ENCODE results near the gene TMEM203. TPM values are rescaled to one million over a fixed set of nuclear protein-coding genes. Genes with fewer than 3 reads are reported as not detected.
A peak's percentile ranks its signal among the peaks of the same experiment; 100 is the strongest.

TMEM203 gene
- total RNA-seq, 1 donor from 2014 or later = 24.3 TPM

DNA sequence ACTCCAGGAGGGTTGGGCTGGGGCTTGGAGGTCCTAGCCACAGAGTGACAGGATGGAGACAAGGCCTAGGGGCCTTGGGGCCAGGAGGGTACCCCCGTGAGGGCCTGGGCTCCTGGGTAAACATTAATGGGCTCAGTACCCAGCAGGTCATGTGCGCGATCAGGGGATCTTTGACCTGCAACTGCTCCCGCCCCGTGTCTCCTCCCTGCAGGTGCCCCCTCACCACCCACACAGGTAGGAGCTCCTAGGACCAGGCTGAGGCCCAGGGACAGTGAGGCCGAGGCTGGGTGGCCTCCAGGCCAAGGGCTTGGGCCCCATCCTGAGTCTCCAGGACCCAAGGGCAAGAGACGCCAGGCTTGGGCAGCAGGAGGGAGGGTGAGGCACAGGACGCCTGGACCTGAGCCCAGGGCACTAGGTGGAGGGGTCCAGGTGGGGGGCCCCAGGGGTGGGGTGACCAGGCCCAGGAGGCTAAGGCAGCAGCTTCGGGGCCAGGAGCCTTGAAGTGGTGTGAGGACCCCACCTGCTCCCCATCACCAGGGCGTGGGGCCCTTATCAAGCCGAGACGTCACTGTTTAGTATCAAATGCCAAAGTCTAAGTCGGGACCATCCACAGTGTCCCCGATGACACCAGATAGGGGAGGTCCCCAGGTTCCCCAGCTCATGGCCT is 25.4 kb upstream of the TMEM203 start, which contains the start of gene SLC34A3:
SLC34A3 (plus strand) TSS at position 197 of the 667 bp plus-strand sequence. CDS start 802 bp downstream, outside the sequence.
- DNase-seq (ENCODE audit: extremely low read depth, low read depth, low spot score) = no peak

DNA sequence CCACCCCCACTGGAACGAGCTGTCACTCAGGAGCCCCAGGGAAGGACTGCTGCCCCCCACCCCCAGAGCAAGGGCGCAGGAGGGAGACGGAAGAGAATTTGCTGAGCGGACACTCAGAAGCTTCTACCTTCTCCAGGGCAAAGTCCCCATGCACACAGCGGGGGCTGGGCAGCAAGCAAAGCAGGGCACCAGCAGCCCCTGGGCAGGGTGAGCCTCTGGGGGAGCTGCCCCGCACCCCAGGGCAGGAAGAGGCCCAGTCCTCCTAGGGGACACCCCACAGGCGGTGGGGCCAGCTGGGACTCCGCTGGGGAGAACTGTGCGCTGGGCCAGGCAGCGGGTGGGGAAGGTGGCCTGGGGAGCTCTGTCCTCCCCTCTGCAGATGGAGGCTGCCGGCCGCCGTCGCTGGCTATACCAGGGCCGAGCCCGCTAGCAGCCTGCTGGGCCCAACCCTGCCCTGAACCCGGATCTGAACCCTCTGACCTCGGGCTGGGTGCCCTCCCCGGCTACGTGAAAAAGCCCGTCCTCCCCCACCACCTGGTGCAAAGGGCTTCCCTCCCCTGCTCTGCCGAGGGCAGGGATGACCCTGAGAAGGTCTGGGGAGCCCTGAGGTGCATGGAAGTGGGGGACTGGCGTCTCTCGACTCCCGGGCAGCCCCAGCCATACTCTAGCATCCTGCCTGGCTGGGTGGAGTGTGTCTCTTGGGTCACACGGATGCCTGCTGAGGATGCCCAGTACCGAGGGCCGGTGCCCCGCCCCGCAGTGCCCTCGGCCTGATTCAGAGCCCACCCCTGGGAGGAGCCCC is 24.7 kb upstream of the TMEM203 start:
- DNase-seq (ENCODE audit: extremely low read depth, low read depth, low spot score) = no peak

DNA sequence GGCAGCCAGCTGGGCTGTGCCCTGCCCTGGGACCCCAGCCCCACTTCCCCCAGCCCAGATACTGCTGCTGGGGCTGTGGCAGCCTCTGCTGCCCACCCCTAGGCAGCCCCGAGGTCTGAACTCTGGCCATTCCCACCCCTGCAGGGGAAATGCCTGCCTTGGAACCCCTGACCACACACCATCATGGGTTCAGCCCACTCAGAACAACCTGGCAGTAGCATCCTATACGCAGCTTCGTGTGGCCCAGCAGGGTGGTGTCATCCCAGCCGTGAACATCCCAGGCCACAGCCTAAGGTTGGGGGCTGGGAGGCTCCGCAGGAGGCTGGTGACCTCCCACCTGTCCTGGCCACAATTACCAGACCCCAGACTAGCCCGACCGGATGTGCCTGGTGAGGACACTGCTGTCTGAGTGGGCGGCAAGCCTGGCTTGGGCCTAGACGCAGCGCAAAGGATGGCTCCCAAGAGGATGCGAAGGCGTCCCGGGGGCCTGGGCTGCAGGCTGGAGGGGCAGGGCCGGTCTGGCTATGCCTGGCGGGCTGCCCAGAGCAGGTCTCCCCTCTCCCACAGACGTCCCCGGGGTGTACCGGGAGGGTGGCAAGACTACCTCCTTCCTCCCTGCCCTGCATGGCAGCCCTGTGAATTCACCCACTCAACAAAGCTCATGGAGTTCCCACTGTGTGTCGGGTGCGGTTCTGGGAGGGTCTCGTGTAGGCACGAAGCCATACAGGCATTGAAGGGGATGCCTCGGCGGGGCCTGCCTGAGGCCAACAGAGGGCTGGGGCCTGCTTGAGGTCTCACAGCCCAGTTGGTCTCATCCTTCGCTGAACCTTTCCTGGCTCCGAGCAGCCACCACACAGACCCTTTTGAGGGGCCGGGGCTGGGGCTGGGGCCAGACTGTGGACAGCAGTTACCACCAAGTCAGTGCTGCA is 23.8 kb upstream of the TMEM203 start:
- DNase-seq (ENCODE audit: extremely low read depth, low read depth, low spot score) = no peak

DNA sequence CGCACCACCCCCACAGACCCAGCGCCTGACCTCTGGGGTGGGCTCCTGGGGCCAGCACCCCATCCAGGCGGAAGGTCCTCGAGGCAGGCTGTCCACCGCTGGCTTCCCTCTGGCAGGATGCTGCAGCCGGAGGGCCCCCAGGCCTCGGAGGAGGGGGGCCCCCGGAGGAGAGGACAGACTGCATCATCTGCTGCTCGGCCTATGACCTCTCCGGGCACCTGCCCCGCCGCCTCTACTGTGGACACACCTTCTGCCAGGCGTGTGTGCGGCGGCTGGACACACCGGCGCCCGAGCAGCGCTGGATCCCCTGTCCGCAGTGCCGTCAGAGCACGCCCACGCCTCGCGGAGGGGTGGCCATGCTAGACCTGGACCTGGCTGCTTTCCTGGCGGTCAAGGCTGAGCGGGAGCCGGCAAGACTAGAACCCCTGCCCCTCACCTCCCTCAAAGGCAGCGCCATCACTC is 23.1 kb upstream of the TMEM203 start:
- no peak for DNase-seq (ENCODE audit: extremely low read depth, low read depth, low spot score)

DNA sequence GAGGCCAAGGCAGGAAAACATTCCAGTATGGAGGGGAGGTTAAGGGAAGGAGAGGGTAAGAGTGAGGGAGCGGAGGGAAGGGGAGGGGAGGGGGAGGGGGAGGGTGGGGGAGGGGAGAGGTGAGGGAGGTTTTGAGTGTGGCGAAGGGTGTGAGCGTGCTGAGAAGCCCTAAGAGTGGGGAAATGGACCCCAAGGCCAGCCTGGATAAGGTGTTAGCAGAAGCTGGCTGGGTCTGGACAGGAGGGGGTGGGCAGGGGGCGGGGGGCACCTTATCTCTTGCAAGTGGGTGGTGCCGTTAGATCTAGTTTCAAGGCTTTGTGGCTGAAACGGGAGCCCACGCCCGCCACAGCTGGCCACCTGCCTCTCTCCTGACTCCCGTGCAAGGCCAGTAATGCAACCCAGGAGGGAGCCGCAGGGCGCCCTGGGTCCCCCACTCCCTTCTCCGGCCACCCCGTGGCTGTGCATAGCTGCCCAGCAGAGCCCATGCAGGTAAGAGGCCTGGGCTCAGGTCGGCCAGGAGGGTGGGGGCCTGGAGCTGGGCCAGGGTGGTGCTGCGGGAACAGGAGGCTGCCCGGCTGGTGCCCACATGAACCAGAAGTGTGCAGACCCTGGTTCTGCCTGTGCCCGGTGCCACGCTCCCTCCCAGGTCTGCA is 22.5 kb upstream of the TMEM203 start:
- no peak for DNase-seq (ENCODE audit: extremely low read depth, low read depth, low spot score)

DNA sequence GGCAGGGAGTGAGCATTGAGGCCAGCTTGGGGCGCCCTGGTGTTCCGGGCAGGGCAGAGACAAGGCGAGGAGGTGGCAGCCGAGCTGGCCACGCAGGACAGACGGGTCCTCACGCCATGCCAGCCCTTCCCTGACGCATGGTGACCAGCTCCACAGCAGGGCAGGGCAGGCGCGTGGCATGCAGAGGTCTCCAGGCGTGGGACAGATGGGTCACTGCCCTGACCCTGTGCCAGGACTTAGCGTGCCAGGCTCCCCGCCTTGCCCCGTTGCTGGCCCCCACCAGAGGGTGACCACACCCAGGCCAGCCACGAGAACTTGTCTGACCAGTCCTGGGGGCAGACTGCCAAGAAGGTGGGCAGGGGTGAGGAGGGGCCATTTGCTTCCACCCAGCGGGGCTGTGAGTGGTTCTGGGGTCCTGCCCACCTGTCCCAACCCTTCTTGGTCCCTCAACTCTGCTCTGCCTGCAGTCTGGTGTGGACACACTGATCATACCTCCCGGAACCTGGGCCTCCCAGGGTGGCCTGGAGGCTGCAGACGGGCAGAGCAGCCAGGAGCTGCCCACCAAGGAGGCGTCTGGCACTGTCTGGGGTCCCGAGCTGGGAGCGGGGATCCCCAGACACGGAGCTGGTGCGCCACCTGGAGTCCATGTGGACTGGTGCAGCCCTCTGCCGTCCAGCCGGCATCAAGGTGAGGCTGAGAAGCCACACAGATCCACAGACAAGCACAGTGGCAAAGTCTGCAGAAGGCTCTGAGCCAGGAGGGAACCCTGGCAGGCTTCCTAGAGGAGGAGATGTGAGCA is 21.8 kb upstream of the TMEM203 start, which contains the start of gene RNF224:
RNF224 (plus strand) TSS at position 449 of the 799 bp plus-strand sequence. CDS start 834 bp downstream, outside the sequence.
- DNase-seq (ENCODE audit: extremely low read depth, low read depth, low spot score) = no peak

DNA sequence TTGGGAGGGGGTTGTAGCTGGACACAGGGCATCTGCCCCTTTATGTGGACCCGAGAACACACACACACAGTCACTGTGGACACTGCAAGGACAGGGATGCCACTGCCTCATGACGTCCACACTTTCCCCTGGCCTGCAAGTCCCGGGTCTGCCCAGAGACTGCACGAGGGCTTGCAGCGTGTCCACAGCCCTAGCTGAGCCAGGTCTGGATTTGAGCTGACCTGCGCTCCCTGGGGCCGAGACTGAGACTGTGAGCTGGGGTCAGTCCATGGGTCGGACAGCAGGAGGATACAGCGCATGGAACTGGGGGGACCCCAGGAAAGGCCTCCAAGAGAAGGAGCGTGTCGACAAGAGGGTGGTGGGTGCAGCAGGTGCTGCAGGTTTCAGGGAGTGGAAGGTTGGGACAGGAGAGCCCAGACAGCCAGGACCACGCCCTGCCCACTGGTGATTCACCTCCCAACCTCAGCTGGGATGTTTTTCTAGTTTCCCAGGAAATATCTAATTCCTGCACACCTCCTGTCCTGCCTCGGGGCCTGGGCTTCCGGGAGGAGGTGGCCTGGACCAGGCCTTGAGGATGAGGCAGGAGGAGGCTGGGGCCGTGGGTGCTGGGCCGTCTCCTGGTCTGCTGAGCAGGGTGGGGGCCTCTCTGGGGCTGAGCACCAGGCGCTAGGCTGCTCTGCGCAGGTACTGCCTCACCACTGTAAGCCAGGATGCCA is 21.0 kb upstream of the TMEM203 start:
- no peak for DNase-seq (ENCODE audit: extremely low read depth, low read depth, low spot score)

DNA sequence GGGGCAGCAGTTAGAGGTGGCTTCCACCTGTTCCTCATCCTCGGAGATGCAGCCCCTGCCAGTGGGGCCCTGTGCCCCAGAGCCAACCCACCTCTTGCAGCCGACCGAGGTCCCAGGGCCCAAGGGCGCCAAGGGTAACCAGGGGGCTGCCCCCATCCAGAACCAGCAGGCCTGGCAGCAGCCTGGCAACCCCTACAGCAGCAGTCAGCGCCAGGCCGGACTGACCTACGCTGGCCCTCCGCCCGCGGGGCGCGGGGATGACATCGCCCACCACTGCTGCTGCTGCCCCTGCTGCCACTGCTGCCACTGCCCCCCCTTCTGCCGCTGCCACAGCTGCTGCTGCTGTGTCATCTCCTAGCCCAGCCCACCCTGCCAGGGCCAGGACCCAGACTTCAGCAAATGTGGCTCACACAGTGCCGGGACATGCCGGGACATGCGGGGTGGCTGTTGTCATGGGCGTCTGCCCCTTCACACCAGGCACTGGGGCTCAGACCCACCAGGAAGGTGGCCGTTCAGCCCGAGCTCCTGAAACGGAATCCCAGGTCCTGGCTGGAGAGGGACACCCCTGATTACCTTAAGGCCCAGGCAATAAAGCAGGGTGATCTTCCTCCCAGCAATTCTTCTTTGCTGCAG is 20.4 kb upstream of the TMEM203 start:
- DNase-seq (ENCODE audit: extremely low read depth, low read depth, low spot score) = no peak

DNA sequence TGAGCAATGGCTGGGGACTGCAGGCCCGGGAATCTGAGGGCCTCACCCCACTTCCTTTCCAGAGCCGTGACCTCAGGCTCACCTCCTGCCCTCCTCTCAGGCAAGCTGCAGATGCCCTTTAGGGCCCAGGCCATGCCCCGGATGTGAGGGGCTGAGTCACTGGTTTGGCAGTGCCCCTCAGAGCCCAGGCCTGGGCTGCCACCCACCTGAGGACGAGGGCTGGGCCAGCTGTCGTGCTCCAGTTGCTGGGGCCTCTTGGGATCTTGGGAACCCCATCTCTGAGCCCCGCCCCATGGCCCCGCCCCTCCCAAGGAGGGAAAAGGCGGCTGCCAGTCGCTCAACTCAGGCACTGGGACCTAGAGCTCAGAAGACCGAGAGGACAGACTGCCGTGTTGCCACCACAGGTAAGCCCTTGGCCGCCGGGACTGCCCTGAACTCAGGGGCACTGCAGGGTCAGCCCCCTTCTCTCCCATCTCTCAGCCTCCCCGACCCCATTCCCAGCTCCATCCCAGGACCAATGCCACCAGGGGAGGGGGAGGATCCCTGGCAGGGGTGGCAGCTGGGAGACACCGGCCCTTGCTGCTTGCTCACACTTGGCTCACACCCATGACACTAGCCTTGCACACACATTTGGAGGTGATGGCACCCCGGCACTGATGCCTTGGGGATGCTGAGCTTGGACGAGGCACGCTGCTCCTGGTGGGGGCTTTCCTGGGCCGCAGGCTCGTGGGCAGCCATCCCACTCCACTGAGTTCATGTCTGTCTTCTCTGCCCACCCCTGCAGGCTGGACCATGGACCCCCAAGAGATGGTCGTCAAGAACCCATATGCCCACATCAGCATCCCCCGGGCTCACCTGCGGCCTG is 19.6 kb upstream of the TMEM203 start, which contains the start of gene CYSRT1:
CYSRT1 (plus strand) TSS at position 345 of the 865 bp plus-strand sequence; CDS start at position 793, 448 bp downstream.
- no peak for DNase-seq (ENCODE audit: extremely low read depth, low read depth, low spot score)

DNA sequence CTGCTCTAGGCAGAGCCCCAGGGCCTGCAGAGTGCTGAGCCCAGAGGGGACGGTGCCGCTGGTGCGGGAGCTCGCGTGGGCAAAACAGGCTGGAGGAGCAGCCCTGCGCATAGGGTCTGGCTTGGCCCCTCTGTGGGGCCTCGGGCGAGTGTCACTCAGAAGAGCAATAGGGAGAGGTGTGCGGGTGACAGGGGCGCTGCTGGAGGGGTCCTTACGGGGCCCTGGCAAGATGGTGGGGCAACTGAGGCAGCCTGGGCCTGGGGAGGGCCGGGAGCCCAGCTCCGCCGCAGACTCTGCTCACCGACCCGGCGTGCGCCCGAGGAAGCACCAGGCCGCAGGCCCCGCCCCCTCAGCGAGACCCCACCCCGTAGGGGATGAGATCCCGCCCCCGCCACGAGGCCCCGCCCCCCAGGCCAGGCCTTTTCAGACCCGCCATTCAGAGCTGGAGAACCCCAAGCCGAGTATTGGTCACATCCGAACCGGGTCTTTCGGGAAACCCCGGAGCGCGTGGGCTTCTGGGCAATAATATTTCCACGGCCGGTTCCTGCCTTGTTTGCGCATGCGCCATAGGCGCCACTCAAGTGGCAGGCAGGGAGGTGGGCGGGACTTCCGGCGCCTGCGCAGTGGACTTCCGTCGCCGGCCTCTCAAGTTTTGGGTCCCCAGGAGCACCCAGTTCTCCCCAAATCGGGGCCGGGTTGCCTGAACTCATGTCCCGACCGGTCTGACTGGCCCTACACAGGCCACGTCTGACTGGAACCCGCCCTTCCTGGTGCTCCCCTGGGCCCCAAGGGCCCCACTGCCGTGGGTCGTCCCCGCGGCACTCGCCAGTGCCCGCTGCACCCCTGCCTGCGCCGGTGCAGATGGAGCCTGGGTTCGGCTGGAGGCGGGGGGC is 17.9 kb upstream of the TMEM203 start:
- peak; percentile 91 for DNase-seq (ENCODE audit: extremely low read depth, low read depth, low spot score)

DNA sequence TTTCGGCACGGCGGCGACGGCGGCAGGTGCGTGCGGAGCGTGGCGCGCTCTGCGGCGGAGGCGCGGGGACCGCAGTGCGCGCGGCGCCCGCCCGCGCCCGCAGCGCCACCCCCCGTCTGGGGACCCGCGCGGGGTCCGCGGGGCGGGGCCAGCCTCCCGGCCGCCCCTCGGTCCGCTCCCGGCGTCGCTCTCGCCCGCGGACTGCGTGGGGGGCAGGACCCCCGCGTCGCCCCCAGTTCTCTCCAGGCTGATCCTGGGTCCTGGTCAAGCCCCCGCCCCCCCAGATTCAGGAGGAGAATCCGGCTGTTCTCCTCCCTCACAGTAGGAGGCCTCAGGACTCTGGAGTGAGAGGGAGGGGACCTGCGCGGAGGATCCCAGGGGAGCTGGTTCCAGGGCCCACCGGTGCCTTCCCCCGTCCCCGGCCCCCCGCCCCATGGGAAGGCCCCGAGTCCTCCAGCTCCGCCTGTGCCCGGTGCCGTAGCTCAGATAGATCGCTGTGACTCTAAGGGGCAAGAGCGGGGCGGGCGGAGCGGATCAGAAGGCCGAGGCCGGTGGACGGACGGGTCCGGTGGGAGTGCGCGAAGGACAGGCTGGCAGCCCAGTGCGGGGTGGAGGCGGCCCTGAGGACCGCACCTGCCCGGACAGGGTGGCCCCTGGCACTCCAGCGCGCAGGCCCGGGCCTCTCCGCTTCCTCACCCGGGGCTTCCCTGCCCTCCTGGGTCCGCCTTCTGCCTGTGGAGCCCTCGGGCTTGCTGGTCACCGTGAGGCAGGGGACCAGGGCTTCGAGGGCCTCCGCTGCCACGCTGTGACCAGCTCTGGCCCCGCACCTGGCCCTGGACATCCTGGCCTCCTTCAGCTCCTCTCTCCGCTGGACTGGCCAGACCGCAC is 17.0 kb upstream of the TMEM203 start, which contains the start of gene RNF208:
RNF208 (minus strand) TSS at position 51 of the 888 bp plus-strand sequence. CDS start 1,028 bp downstream, outside the sequence.
- DNase-seq (ENCODE audit: extremely low read depth, low read depth, low spot score) = no peak

DNA sequence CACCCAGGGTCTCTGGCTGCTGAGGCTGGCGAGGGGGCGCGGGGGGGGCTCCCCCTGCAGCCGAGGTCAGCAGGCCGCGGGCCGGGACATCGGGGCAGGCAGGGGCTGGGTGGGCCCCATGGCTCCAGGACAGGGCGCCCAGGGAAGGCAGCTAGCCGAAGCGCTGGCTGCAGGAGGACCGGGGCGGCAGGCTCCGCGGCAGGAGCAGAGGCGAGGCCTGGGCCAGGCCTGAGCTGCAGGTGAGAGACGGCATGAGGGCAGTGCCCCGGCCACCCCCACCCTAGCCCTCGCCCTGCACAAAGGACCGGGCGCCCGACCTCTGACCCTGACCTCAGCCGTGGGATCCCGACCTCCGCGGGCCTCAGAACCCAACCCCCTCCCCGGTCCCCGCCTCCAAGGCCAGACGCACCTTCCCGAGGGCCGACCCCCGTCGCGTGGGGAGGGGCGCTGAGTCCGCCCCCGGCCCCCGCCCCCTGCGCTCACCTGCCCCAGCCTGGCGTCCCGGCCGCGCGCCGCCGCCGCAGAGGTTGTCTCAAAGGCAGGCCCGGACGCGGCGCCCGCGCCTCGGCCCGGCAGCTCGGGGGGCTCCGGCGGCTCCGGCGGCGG is 16.2 kb upstream of the TMEM203 start:
- DNase-seq (ENCODE audit: extremely low read depth, low read depth, low spot score) = no peak

DNA sequence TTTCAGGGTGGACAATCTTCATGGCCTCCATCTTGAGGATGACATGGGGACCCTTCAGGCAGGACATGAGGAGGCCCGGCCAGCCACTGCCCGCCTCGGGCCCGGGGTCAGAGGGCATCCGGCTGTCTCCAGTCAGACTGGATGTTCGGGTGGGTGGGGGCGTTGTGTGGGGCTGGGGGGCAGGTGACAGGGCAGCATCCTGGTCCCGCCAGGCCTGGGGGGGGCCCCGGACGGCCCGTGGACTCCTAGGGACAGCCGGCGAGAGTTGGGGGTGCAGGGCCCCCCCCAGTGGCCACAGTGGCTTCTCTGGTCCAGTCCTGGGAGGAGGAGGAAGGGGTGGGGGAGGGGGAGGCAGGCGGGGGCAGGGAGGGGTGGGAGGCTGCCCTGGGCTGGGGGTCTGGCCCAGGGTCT is 15.7 kb upstream of the TMEM203 start:
- no peak for DNase-seq (ENCODE audit: extremely low read depth, low read depth, low spot score)

DNA sequence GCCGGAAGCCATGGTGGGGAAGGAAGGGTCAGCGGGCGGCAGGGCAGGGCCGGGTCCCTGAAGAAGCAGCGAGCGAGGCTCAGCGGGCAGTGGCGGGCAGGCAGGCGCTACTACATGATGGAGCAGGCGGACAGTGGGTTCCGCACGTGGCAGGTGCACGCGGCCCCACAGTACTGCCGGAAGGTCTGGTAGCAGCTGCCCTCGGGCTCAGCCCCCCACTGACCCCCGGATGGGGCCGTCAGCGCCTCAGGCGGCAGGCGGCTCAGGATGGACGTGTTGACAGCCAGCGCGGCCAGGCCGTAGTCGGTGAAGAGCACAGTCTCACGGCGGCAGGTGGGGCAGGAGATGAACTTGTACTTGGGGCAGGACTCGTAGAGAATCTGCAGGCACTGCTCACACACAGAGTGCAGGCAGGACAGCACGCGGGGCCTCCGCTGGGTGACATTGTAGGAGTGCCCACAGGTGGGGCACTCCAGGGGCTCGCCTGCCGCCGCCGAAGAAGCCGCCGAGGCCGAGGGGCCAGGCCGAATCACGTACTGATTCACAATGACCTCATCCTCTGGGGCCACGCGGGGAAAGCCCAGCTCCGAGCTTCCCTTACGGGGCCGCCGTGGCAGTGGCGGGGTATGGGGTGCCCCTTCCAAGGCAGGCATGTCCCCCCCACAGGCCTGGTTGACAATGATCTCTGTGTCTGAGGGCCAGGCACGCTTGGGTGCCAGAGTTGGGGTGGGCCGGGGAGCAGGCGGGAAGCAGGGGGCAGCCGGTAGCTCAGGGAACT is 15.1 kb upstream of the TMEM203 start:
- no peak for DNase-seq (ENCODE audit: extremely low read depth, low read depth, low spot score)
